K562 (cell line): Measurements from ENCODE around the gene GPRIN1. TPM values are rescaled to one million over a fixed set of nuclear protein-coding genes. Genes with fewer than 3 reads are reported as not detected.

Experiments
- ATAC-seq: fragments of 200-7000 bp; cut with Tn5 transposase; 3 replicates; pipeline ENCODE4 v1.9.1; 2020; ENCODE audit warnings: moderate library complexity
- BruUV-seq: library from RNA; stranded (reverse); fragments of 400-500 nt; replicated peaks from 2 replicates; lab custom pipeline; 2021; lab: Mats Ljungman, UMichigan
- CTCF ChIA-PET: fragments of 300-600 bp; formaldehyde crosslinking; extraction: SDS; loops from one replicate; lab custom pipeline; 2021; ENCODE audit warnings: low intra/inter-chr PET ratio; lab: Yijun Ruan, JAX
- POLR2A ChIA-PET: fragments of 300-600, 350-650 bp; sonication (Branson Sonifier 250); formaldehyde crosslinking; extraction: SDS; loops from one replicate; lab custom pipeline; 2021; ENCODE audit warnings: antibody characterized with exemption, inconsistent platforms; lab: Yijun Ruan, JAX
- DNase-seq, 4 experiments: peaks; one replicate each; pipeline versions ENCODE4 v3.0.0 to v3.0.0-alpha.2; 2011 to 2018; ENCODE audit warnings: low spot score in 3 of 4, mixed read lengths in 3 of 4; ENCODE audit errors: extremely low read depth in 1 of 4
- FAIRE-seq: peaks from 2 replicates; lab custom pipeline; 2011; peaks lifted over from hg19 to GRCh38; lab: Jason Lieb, UNC
- H2AFZ ChIP-seq: 2 replicates; pipeline ENCODE4 v1.6.0; 2011; ENCODE audit warnings: low read depth, low read length, control low read depth, inconsistent platforms
- H3K27ac ChIP-seq: fragments of 200-600 bp; 3 replicates; pipeline ENCODE4 v1.8.0; 2011; ENCODE audit warnings: low read depth, mild to moderate bottlenecking, control low read depth, inconsistent platforms, low read length, moderate library complexity, mixed read lengths; ENCODE audit errors: extremely low read depth
- H3K27me3 ChIP-seq, 2 experiments: fragments of 300-600 bp in 1 of 2; 2 replicates in 1 of 2; 3 replicates in 1 of 2; pipeline versions ENCODE4 v1.6.0 to v1.8.0; 2011; ENCODE audit warnings: inconsistent platforms in 2 of 2, low read length in 2 of 2, mild to moderate bottlenecking in 1 of 2, mixed read lengths in 1 of 2, moderate library complexity in 1 of 2; ENCODE audit not compliant: control insufficient read depth in 2 of 2, insufficient read depth in 2 of 2
- H3K36me3 ChIP-seq: fragments of 300-600 bp; 3 replicates; pipeline ENCODE4 v1.8.0; 2011; ENCODE audit warnings: mild to moderate bottlenecking, low read length, inconsistent platforms; ENCODE audit not compliant: control insufficient read depth, insufficient read depth
- H3K4me1 ChIP-seq, 2 experiments: fragments of 200-600 bp in 1 of 2; replicated peaks in 1 of 2; 2 replicates in 1 of 2; 3 replicates in 1 of 2; pipeline versions ENCODE4 v1.5.1 to v1.8.0; 2011; ENCODE audit warnings: inconsistent platforms in 2 of 2, low read length in 2 of 2, mild to moderate bottlenecking in 1 of 2, mixed read lengths in 1 of 2, moderate library complexity in 1 of 2; ENCODE audit not compliant: control insufficient read depth in 2 of 2, insufficient read depth in 2 of 2
- H3K4me2 ChIP-seq: 2 replicates; pipeline ENCODE4 v1.6.1; 2011; ENCODE audit warnings: low read length, control low read depth, inconsistent platforms, mixed read lengths; ENCODE audit not compliant: insufficient read depth
- H3K4me3 ChIP-seq: fragments of 200-600 bp; sonication (generic), shearing (Covaris generic); 2 replicates; pipeline ENCODE4 v1.5.1; 2016; ENCODE audit warnings: control low read depth, inconsistent platforms
- H3K79me2 ChIP-seq: fragments of 200-600 bp; 3 replicates; pipeline ENCODE4 v1.8.0; 2011; ENCODE audit warnings: low read length, inconsistent platforms; ENCODE audit not compliant: control insufficient read depth, insufficient read depth
- H3K9ac ChIP-seq, 2 experiments: 2 replicates each; pipeline versions ENCODE4 v1.6.0 to v1.6.1; 2011; ENCODE audit warnings: low read depth in 2 of 2, low read length in 2 of 2, control low read depth in 1 of 2, inconsistent platforms in 1 of 2, mild to moderate bottlenecking in 1 of 2, mixed read lengths in 1 of 2; ENCODE audit not compliant: insufficient read depth in 1 of 2
- H3K9me1 ChIP-seq: one replicate; pipeline ENCODE4 v1.6.0; 2011; ENCODE audit warnings: inconsistent platforms, mild to moderate bottlenecking, low read length, moderate library complexity; ENCODE audit not compliant: control insufficient read depth, insufficient read depth
- H3K9me3 ChIP-seq: replicated peaks from 2 replicates; pipeline ENCODE4 v1.5.1; 2011; ENCODE audit warnings: low read depth, low read length, inconsistent platforms; ENCODE audit not compliant: control insufficient read depth, insufficient read depth
- H4K20me1 ChIP-seq: replicated peaks from 2 replicates; pipeline ENCODE4 v1.6.1; 2011; ENCODE audit warnings: low read length, inconsistent platforms, mixed read lengths; ENCODE audit not compliant: control insufficient read depth, insufficient read depth
- BRD4 ChIP-seq: fragments of 200-600 bp; sonication (generic); IDR thresholded peaks from 2 replicates; pipeline ENCODE4 v1.6.1; 2017; ENCODE audit warnings: inconsistent platforms
- CBFA2T3 ChIP-seq: fragments of 450-650 bp; IDR thresholded peaks from 2 replicates; pipeline ENCODE4 v1.6.1; 2017
- FOSL1 ChIP-seq: fragments of 200-800 bp; sonication (Bioruptor generic); conservative IDR thresholded peaks from 2 replicates; pipeline ENCODE4 v1.6.1; 2016; ENCODE audit warnings: missing genetic modification characterization, missing compliant biosample characterization
- SP1 ChIP-seq: sonication (generic); formaldehyde crosslinking; IDR thresholded peaks from 2 replicates; pipeline ENCODE4 v1.8.1; 2022; ENCODE audit warnings: mild to moderate bottlenecking, missing genetic modification reagents
- ZBTB7A ChIP-seq: IDR thresholded peaks from 2 replicates; pipeline ENCODE4 v1.6.1; 2011; ENCODE audit warnings: low read depth, mild to moderate bottlenecking, low read length, moderate library complexity, borderline replicate concordance; ENCODE audit not compliant: control insufficient read depth
- ZNF766 ChIP-seq: fragments of 200-800 bp; sonication (Bioruptor generic); conservative IDR thresholded peaks from 2 replicates; pipeline ENCODE4 v1.6.1; 2016; ENCODE audit warnings: missing genetic modification characterization, missing compliant biosample characterization
- WGBS: fragments of 100-300 bp; shearing (Covaris generic); methylation state at CpG from one replicate; pipeline ENCODE4 v1.1.6; 2016; ENCODE audit warnings: low coverage, mixed read lengths; ENCODE audit not compliant: insufficient coverage; ENCODE audit errors: missing lambda C conversion rate; 5-methylcytosine and 5-hydroxymethylcytosine counted together
- in situ Hi-C: fragments of 300-500 bp; cut with MboI; formaldehyde crosslinking; loops from 4 replicates; pipeline ENCODE4 v1.15.0; 2018; ENCODE audit warnings: inconsistent platforms, mixed read lengths
- intact Hi-C: fragments of 100-400 bp; cut with micrococcal nuclease; formaldehyde crosslinking; loops from 2 replicates; pipeline ENCODE4 v1.14.2; 2022
- polyA plus RNA-seq, 8 experiments: library from polyadenylated mRNA; depleted of rRNA in 4 of 8; stranded (reverse) in 5 of 8; unstranded in 3 of 8; fragments of >200 nt; fragmentation: Nextera tagmentation in 2 of 8; fragmentation: Illumina TruSeq in 1 of 8; extraction: Ambion mirVana in 2 of 8; extraction: Trizol in 1 of 8; gene quantifications; 2 replicates each; pipeline versions ENCODE4 v1.2.1 to v1.2.3, GENCODE V29; 2011 to 2014; ENCODE audit warnings: inconsistent platforms in 1 of 8, missing spikeins in 1 of 8
- total RNA-seq, 7 experiments: library from RNA; depleted of rRNA in 6 of 7; stranded (reverse); fragments of >200 nt in 6 of 7; fragmentation: Illumina TruSeq in 2 of 7; extraction: Trizol in 2 of 7; gene quantifications; 2 replicates each; pipeline versions ENCODE4 v1.2.1 to v1.2.3, GENCODE V29; 2011 to 2021; ENCODE audit warnings: low replicate concordance in 1 of 7
- TF ChIP-seq, protein P1 (sequence below): sonication (generic); formaldehyde crosslinking; IDR thresholded peaks from 2 replicates; pipeline ENCODE4 v1.8.0; 2022; ENCODE audit warnings: missing genetic modification reagents, mild to moderate bottlenecking, moderate library complexity, borderline replicate concordance

Gene GPRIN1
- total and polyA plus RNA-seq, 9 of the 15 experiments (the other 6 are each of a cell fraction or from before 2014, with no cell fraction given), result 0.15 to 11.6 (median 4.4) TPM

DNA sequence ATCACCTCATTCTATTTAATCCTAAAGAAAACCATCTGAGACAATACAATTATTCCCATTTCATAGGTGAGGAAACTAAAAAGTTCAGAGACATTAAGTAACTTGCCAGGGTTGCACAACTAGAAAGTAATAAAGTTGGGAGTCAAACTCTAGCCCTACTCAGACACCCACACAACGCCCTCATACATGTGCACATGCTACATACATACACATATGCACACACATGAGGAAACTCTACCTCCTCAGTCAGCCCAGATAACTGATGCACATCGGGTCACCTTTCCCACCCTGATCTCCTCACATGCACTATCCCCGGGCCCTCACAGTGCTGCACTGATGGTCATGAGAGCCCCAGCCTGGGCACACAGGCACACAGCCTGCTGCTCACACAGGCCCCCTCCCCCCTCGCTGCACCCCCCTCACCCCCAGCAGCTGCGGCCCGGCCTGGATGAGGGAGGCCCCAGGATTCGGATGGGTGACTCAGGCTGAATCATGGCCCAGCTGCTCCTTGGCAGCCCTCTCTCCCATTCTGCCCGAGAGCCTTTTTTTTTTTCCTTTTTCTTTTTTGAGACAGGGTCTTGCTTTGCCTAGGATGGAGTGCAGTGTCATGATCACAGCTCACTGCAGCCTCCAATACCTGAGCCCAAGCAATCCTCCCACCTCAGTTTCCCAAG, 5.0 kb upstream of the GPRIN1 start:
- no peak overlapping the region for H3K4me2 ChIP-seq
- ChIA-PET POLR2A (interaction anchor here (0.7 kb wide), 1 partner anchor 142 kb away, joined by 4 read pairs; no protein-coding TSS in a partner anchor), CTCF (no interaction called here)
- ATAC-seq, result no peak
- peaks cover 10 to 18% of the 10 kb centered on the region in 2 experiments for H3K4me1 ChIP-seq
- no TSS peak for BruUV-seq
- in situ Hi-C loops (no loop called here), intact Hi-C loops (loop anchor here (5.0 kb wide), 1 partner anchor 198 kb away; the partner anchor contains the start of gene CLTB)
- no peak for DNase-seq
- H3K36me3 ChIP-seq, result no peaks in the 10 kb centered on the region
- H2AFZ ChIP-seq, result no peak overlapping the region
- peaks cover 6% of the 10 kb centered on the region; the same call in 1 of the 2 replicates for H4K20me1 ChIP-seq
- TF ChIP-seq ZBTB7A, result no peak
- TF ChIP-seq SP1 (CRISPR knock-in tag), result no peak
- TF ChIP-seq ZNF766 (CRISPR knock-in tag), result no peak
- TF ChIP-seq BRD4, result no peak
- TF ChIP-seq CBFA2T3, result 0 out of 2 replicates have a peak, but pooled peaks have one; percentile 15
- TF ChIP-seq FOSL1 (tag), result peak; percentile 88
- TF ChIP-seq, protein P1, sequence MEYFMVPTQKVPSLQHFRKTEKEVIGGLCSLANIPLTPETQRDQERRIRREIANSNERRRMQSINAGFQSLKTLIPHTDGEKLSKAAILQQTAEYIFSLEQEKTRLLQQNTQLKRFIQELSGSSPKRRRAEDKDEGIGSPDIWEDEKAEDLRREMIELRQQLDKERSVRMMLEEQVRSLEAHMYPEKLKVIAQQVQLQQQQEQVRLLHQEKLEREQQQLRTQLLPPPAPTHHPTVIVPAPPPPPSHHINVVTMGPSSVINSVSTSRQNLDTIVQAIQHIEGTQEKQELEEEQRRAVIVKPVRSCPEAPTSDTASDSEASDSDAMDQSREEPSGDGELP (CRISPR knock-in tag), result 0 out of 2 replicates have a peak, but pooled peaks have one; percentile 17
- H3K9me3 ChIP-seq, result no peaks in the 10 kb centered on the region
- H3K27me3 ChIP-seq, result peaks cover 19 to 37% of the 10 kb centered on the region in 2 experiments
- H3K9me1 ChIP-seq, result peaks cover 2% of the 10 kb centered on the region
- no peaks in the 10 kb centered on the region for H3K79me2 ChIP-seq
- no peak overlapping the region for H3K27ac ChIP-seq
- WGBS, result 0% methylated on average over 3 of the region's 8 CpGs
- no peak overlapping the region for H3K9ac ChIP-seq
- no peak for FAIRE-seq
- no peak overlapping the region for H3K4me3 ChIP-seq
